HepG2 (cell line): ENCODE measurements around the gene GALNT9. TPM values are rescaled to one million over a fixed set of nuclear protein-coding genes. Genes with fewer than 3 reads are reported as not detected.

Source experiments
- ATAC-seq: fragments of 200-7000 bp; cut with Tn5 transposase; 3 replicates; pipeline ENCODE4 v1.9.1; 2020; ENCODE audit warnings: mild to moderate bottlenecking, moderate library complexity
- BruUV-seq: library from RNA; stranded (reverse); fragments of 400-500 nt; replicated peaks from 2 replicates; lab custom pipeline; 2021; lab: Mats Ljungman, UMichigan
- CTCF ChIA-PET: fragments of 300-600 bp; formaldehyde crosslinking; extraction: SDS; loops from one replicate; lab custom pipeline; 2021; ENCODE audit warnings: low total read pairs, inconsistent platforms, low intra/inter-chr PET ratio; lab: Yijun Ruan, JAX
- POLR2A ChIA-PET: fragments of 350-600 bp; sonication (Branson Sonifier 250); formaldehyde crosslinking; loops from one replicate; lab custom pipeline; 2020; ENCODE audit warnings: antibody characterized with exemption, inconsistent platforms; lab: Yijun Ruan, JAX
- DNase-seq: peaks from one replicate; pipeline ENCODE4 v3.0.0-alpha.2; 2015; ENCODE audit warnings: low spot score
- FAIRE-seq: peaks from 3 replicates; lab custom pipeline; 2011; peaks lifted over from hg19 to GRCh38; lab: Jason Lieb, UNC
- H2AFZ ChIP-seq: one replicate; pipeline ENCODE4 v1.6.1; 2011; ENCODE audit warnings: low read length, inconsistent platforms
- H3K27ac ChIP-seq: fragments of 300-600 bp; 3 replicates; pipeline ENCODE4 v1.8.0; 2011; ENCODE audit warnings: mixed run types, mild to moderate bottlenecking, mixed read lengths, low read length, inconsistent platforms; ENCODE audit not compliant: insufficient read depth; ENCODE audit errors: extremely low read length
- H3K27me3 ChIP-seq, 2 experiments: fragments of 200-600 bp in 1 of 2; 2 replicates in 1 of 2; 3 replicates in 1 of 2; pipeline versions ENCODE4 v1.6.0 to v1.8.0; 2011; ENCODE audit warnings: low read length in 2 of 2, mild to moderate bottlenecking in 2 of 2, moderate library complexity in 2 of 2, inconsistent platforms in 1 of 2; ENCODE audit not compliant: insufficient read depth in 2 of 2, control insufficient read depth in 1 of 2
- H3K36me3 ChIP-seq, 2 experiments: fragments of 200-600 bp in 1 of 2; replicated peaks in 1 of 2; 2 replicates in 1 of 2; 3 replicates in 1 of 2; pipeline versions ENCODE4 v1.5.1 to v1.8.0; 2011; ENCODE audit warnings: low read length in 2 of 2, inconsistent platforms in 1 of 2; ENCODE audit not compliant: insufficient read depth in 2 of 2, control insufficient read depth in 1 of 2
- H3K4me1 ChIP-seq: 2 replicates; pipeline ENCODE4 v1.5.1; 2012; ENCODE audit warnings: low read length, inconsistent platforms; ENCODE audit not compliant: insufficient read depth
- H3K4me2 ChIP-seq: 2 replicates; pipeline ENCODE4 v1.6.0; 2011; ENCODE audit warnings: low read depth, low read length, inconsistent platforms
- H3K4me3 ChIP-seq, 3 experiments: fragments of 200-600 bp in 1 of 3; sonication (generic), shearing (Covaris generic) in 1 of 3; replicated peaks in 1 of 3; 2 replicates each; pipeline ENCODE4 v1.5.1; 2011 to 2016; ENCODE audit warnings: low read length in 3 of 3, inconsistent platforms in 2 of 3, low read depth in 2 of 3, mild to moderate bottlenecking in 2 of 3, control low read depth in 1 of 3, mixed read lengths in 1 of 3; ENCODE audit not compliant: insufficient read depth in 1 of 3
- H3K79me2 ChIP-seq: one replicate; pipeline ENCODE4 v1.6.1; 2011; ENCODE audit warnings: low read length, inconsistent platforms; ENCODE audit not compliant: insufficient read depth
- H3K9ac ChIP-seq: 2 replicates; pipeline ENCODE4 v1.6.0; 2011; ENCODE audit warnings: mild to moderate bottlenecking, low read depth, low read length, inconsistent platforms; ENCODE audit not compliant: insufficient read depth
- H3K9me3 ChIP-seq: 2 replicates; pipeline ENCODE4 v1.5.1; 2012; ENCODE audit warnings: mild to moderate bottlenecking, low read length
- H4K20me1 ChIP-seq: 2 replicates; pipeline ENCODE4 v1.6.0; 2011; ENCODE audit warnings: inconsistent platforms, mild to moderate bottlenecking, low read length, moderate library complexity; ENCODE audit not compliant: insufficient read depth
- AFF4 ChIP-seq: sonication (generic); formaldehyde crosslinking; IDR thresholded peaks from 2 replicates; pipeline ENCODE4 v1.4.0; 2020; ENCODE audit warnings: missing genetic modification reagents
- AGO1 ChIP-seq: fragments of 200-400 bp; formaldehyde crosslinking; IDR thresholded peaks from 2 replicates; pipeline ENCODE4 v1.6.1; 2017; ENCODE audit warnings: mild to moderate bottlenecking, low read depth, low read length, moderate library complexity; ENCODE audit not compliant: poor library complexity, severe bottlenecking
- GMEB2 ChIP-seq: IDR thresholded peaks from 2 replicates; pipeline ENCODE4 v1.6.1; 2016; ENCODE audit warnings: missing biosample characterization, missing genetic modification reagents, low read depth
- NPAS2 ChIP-seq: sonication (generic); formaldehyde crosslinking; IDR thresholded peaks from 2 replicates; pipeline ENCODE4 v1.8.0; 2022; ENCODE audit warnings: mild to moderate bottlenecking, missing genetic modification reagents, borderline replicate concordance
- SMC3 ChIP-seq: IDR thresholded peaks from 2 replicates; pipeline ENCODE4 v1.6.1; 2011; ENCODE audit warnings: low read length, improper control_type of control experiment
- ZFAT ChIP-seq: sonication (generic); formaldehyde crosslinking; conservative IDR thresholded peaks from 2 replicates; pipeline ENCODE4 v1.8.1; 2023; ENCODE audit warnings: missing genetic modification reagents, inconsistent platforms
- ZNF142 ChIP-seq: sonication (generic); formaldehyde crosslinking; IDR thresholded peaks from 2 replicates; pipeline ENCODE4 v1.4.0; 2020; ENCODE audit warnings: missing genetic modification reagents
- ZNF513 ChIP-seq: sonication (generic); formaldehyde crosslinking; conservative IDR thresholded peaks from 2 replicates; pipeline ENCODE4 v1.5.0; 2020; ENCODE audit warnings: missing genetic modification reagents
- ZNF607 ChIP-seq: sonication (generic); formaldehyde crosslinking; IDR thresholded peaks from 2 replicates; pipeline ENCODE4 v1.5.1; 2020; ENCODE audit warnings: missing genetic modification reagents, mild to moderate bottlenecking, borderline replicate concordance
- ZNF678 ChIP-seq: sonication (generic); formaldehyde crosslinking; IDR thresholded peaks from 2 replicates; pipeline ENCODE4 v1.4.0; 2020; ENCODE audit warnings: mild to moderate bottlenecking, missing genetic modification reagents
- WGBS: methylation state at CpG from one replicate; pipeline ENCODE4 v1.1.6; 2017; ENCODE audit warnings: low lambda C conversion rate; 5-methylcytosine and 5-hydroxymethylcytosine counted together
- in situ Hi-C: cut with HindIII; loops from 2 replicates; pipeline ENCODE4 v1.10.0; 2017; ENCODE audit warnings: low pct_unique_long_range_greater_than_20kb; ENCODE audit not compliant: extremely low pct_ligation_motif_present
- intact Hi-C: fragments of 100-400 bp; cut with micrococcal nuclease; formaldehyde crosslinking; loops from one replicate; pipeline ENCODE4 v1.10.0; 2022; ENCODE audit not compliant: unreplicated experiment
- polyA plus RNA-seq, 8 experiments: library from polyadenylated mRNA; depleted of rRNA in 3 of 8; stranded (reverse) in 7 of 8; unstranded in 1 of 8; fragments of >200 nt; fragmentation: Illumina TruSeq in 4 of 8; extraction: Trizol in 4 of 8; gene quantifications; 2 replicates each; pipeline versions ENCODE4 v1.2.1 to v1.2.3, GENCODE V29; 2011 to 2016; ENCODE audit warnings: low read depth in 4 of 8, missing spikeins in 1 of 8, mixed read lengths in 1 of 8; ENCODE audit not compliant: insufficient read depth in 1 of 8
- total RNA-seq, 5 experiments: library from RNA; depleted of rRNA; stranded (reverse); fragments of >200 nt; fragmentation: Illumina TruSeq; extraction: Trizol; gene quantifications; 2 replicates each; pipeline ENCODE4 v1.2.3, GENCODE V29; 2016; ENCODE audit warnings: low read depth in 1 of 5

Gene GALNT9
- total and polyA plus RNA-seq, 2 of the 13 experiments (the other 11 are each of a cell fraction or from before 2014, with no cell fraction given) = 0.04 TPM; not detected in 1

- TF ChIP-seq AGO1 = no peak
- TF ChIP-seq AFF4 (CRISPR knock-in tag) = no peak
- TF ChIP-seq SMC3 = no peak
Observed at GRCh38 chr12:132345126-132345525, 15.7 kb upstream of the GALNT9 start (continued).

GRCh38 chr12:132344601-132345000 is 15.2 kb upstream of the GALNT9 start:
- peaks cover 21 to 86% of the 10 kb centered on the region in 2 experiments for H3K27me3 ChIP-seq

More at GRCh38 chr12:132344601-132345000, 15.2 kb upstream of the GALNT9 start:
- CTCF ChIA-PET = no interaction called here
- intact Hi-C loops = no loop called here
- ATAC-seq (no peak), FAIRE-seq (no peak), DNase-seq (no peak)
- H3K4me1 ChIP-seq = no peaks in the 10 kb centered on the region
- no peak overlapping the region for H2AFZ ChIP-seq
- H4K20me1 ChIP-seq = peaks cover 3% of the 10 kb centered on the region; the same call in 1 of the 2 replicates
- in situ Hi-C loops = no loop called here
- no peak overlapping the region for H3K4me2 ChIP-seq
- H3K79me2 ChIP-seq = no peaks in the 10 kb centered on the region
- H3K4me3 ChIP-seq = no peak overlapping the region
- H3K9ac ChIP-seq = no peak overlapping the region
- no peak for TF ChIP-seq GMEB2 (CRISPR knock-in tag)
- TF ChIP-seq ZNF607 = no peak
- no peak for TF ChIP-seq ZNF678 (CRISPR knock-in tag)
- no peak for TF ChIP-seq NPAS2 (CRISPR knock-in tag)
- no peak for TF ChIP-seq ZNF513 (CRISPR knock-in tag)
- TF ChIP-seq ZFAT (CRISPR knock-in tag) = no peak
- no peak for TF ChIP-seq ZNF142
- POLR2A ChIA-PET = no interaction called here
- no peaks in the 10 kb centered on the region for H3K36me3 ChIP-seq
- no TSS peak for BruUV-seq
- WGBS = 64% methylated on average over 22 of the region's 23 CpGs
- no peak overlapping the region for H3K27ac ChIP-seq
- H3K9me3 ChIP-seq = no peaks in the 10 kb centered on the region
